H1 (cell line): Measurements from ENCODE around the gene RNF212B. TPM values are rescaled to one million over a fixed set of nuclear protein-coding genes. Genes with fewer than 3 reads are reported as not detected.

ENCODE experiments used
- CTCF ChIA-PET: fragments of 300-600 bp; sonication (Branson Sonifier 250); formaldehyde crosslinking; loops from one replicate; lab custom pipeline; 2021; ENCODE audit not compliant: partially characterized antibody; lab: Charles Lee
- POLR2A ChIA-PET: fragments of 300-600 bp; sonication (Branson Sonifier 250); formaldehyde crosslinking; loops from one replicate; lab custom pipeline; 2021; ENCODE audit warnings: inconsistent platforms; ENCODE audit not compliant: partially characterized antibody; lab: Charles Lee
- DNase-seq, 2 experiments: peaks; one replicate each; pipeline versions ENCODE4 v3.0.0 to v3.0.0-alpha.2; 2010 to 2022; ENCODE audit warnings: low spot score in 2 of 2, low read depth in 1 of 2, mixed read lengths in 1 of 2
- FAIRE-seq: peaks from 2 replicates; lab custom pipeline; 2011; peaks lifted over from hg19 to GRCh38; lab: Jason Lieb, UNC
- H2AFZ ChIP-seq: 2 replicates; pipeline ENCODE4 v1.8.1; 2012; ENCODE audit warnings: low read length, inconsistent platforms
- H2AK5ac ChIP-seq: 2 replicates; pipeline ENCODE4 v1.6.1; 2013; ENCODE audit warnings: low read depth, low read length
- H2BK120ac ChIP-seq: replicated peaks from 2 replicates; pipeline ENCODE3; 2013; ENCODE audit warnings: low read depth, low read length, inconsistent platforms
- H2BK12ac ChIP-seq: 2 replicates; pipeline ENCODE4 v1.6.1; 2013; ENCODE audit warnings: low read depth, low read length
- H2BK15ac ChIP-seq: 2 replicates; pipeline ENCODE4 v1.6.1; 2013; ENCODE audit warnings: low read length
- H2BK20ac ChIP-seq: 2 replicates; pipeline ENCODE4 v1.6.1; 2013; ENCODE audit warnings: low read length
- H2BK5ac ChIP-seq: 2 replicates; pipeline ENCODE4 v1.6.1; 2013; ENCODE audit warnings: low read depth, low read length
- H3K14ac ChIP-seq: 2 replicates; pipeline ENCODE4 v1.6.1; 2013; ENCODE audit warnings: inconsistent platforms; ENCODE audit not compliant: insufficient read length
- H3K18ac ChIP-seq: 2 replicates; pipeline ENCODE4 v1.6.1; 2013; ENCODE audit warnings: low read length; ENCODE audit errors: extremely low read depth
- H3K23ac ChIP-seq: 2 replicates; pipeline ENCODE4 v1.6.1; 2013; ENCODE audit warnings: inconsistent platforms; ENCODE audit not compliant: insufficient read length
- H3K23me2 ChIP-seq: 2 replicates; pipeline ENCODE4 v1.6.1; 2013; ENCODE audit warnings: low read depth, low read length
- H3K27ac ChIP-seq: 2 replicates; pipeline ENCODE4 v1.6.1; 2011; ENCODE audit warnings: low read depth, low read length, inconsistent platforms
- H3K27me3 ChIP-seq, 4 experiments: replicated peaks in 1 of 4; 1 replicate in 1 of 4; 2 replicates in 3 of 4; pipeline versions ENCODE4 v1.6.1 to v1.8.1; 2011 to 2013; ENCODE audit warnings: low read length in 3 of 4, mild to moderate bottlenecking in 3 of 4, inconsistent platforms in 2 of 4, mixed read lengths in 2 of 4, moderate library complexity in 1 of 4; ENCODE audit not compliant: control insufficient read depth in 3 of 4, insufficient read depth in 3 of 4; ENCODE audit errors: extremely low read depth in 1 of 4
- H3K36me3 ChIP-seq, 4 experiments: 2 replicates each; pipeline versions ENCODE4 v1.6.1 to v1.8.1; 2011 to 2013; ENCODE audit warnings: mild to moderate bottlenecking in 4 of 4, low read length in 3 of 4, moderate library complexity in 2 of 4, control low read depth in 1 of 4, inconsistent platforms in 1 of 4; ENCODE audit not compliant: insufficient read depth in 4 of 4, control insufficient read depth in 2 of 4
- H3K4ac ChIP-seq: replicated peaks from 2 replicates; pipeline ENCODE3; 2013; ENCODE audit warnings: low read length, low read depth, mixed read lengths, inconsistent platforms; ENCODE audit not compliant: insufficient read length
- H3K4me1 ChIP-seq, 4 experiments: replicated peaks in 1 of 4; 1 replicate in 1 of 4; 2 replicates in 3 of 4; pipeline versions ENCODE4 v1.6.1 to v1.8.1; 2011 to 2013; ENCODE audit warnings: low read length in 3 of 4, inconsistent platforms in 2 of 4, mixed read lengths in 1 of 4; ENCODE audit not compliant: insufficient read depth in 4 of 4, control insufficient read depth in 3 of 4
- H3K4me2 ChIP-seq, 2 experiments: 2 replicates each; pipeline versions ENCODE4 v1.6.1 to v1.8.1; 2011 to 2013; ENCODE audit warnings: low read depth in 2 of 2, low read length in 2 of 2, control low read depth in 1 of 2, inconsistent platforms in 1 of 2, mild to moderate bottlenecking in 1 of 2; ENCODE audit not compliant: insufficient read depth in 1 of 2
- H3K4me3 ChIP-seq, 4 experiments: fragments of 200-600, 300-600 bp in 1 of 4; sonication (generic), shearing (Covaris generic), sonication (Bioruptor Twin) in 1 of 4; 2 replicates each; pipeline versions ENCODE4 v1.5.1 to v1.8.1; 2011 to 2016; ENCODE audit warnings: low read length in 4 of 4, low read depth in 3 of 4, control low read depth in 2 of 4, inconsistent platforms in 2 of 4, mild to moderate bottlenecking in 2 of 4, mixed read lengths in 1 of 4, moderate library complexity in 1 of 4; ENCODE audit not compliant: insufficient read depth in 2 of 4; ENCODE audit errors: extremely low read depth in 1 of 4
- H3K56ac ChIP-seq: replicated peaks from 2 replicates; pipeline ENCODE3; 2013; ENCODE audit warnings: low read depth, mild to moderate bottlenecking, mixed read lengths, low read length, inconsistent platforms; ENCODE audit not compliant: insufficient read length
- H3K79me1 ChIP-seq: 2 replicates; pipeline ENCODE4 v1.6.1; 2013; ENCODE audit warnings: low read depth, low read length, control low read depth
- H3K79me2 ChIP-seq, 2 experiments: 2 replicates each; pipeline versions ENCODE4 v1.6.1 to v1.8.1; 2012 to 2013; ENCODE audit warnings: low read length in 2 of 2, mild to moderate bottlenecking in 2 of 2, inconsistent platforms in 1 of 2; ENCODE audit not compliant: insufficient read depth in 2 of 2, control insufficient read depth in 1 of 2
- H3K9ac ChIP-seq, 4 experiments: replicated peaks in 1 of 4; 1 replicate in 1 of 4; 2 replicates in 3 of 4; pipeline versions ENCODE4 v1.6.1 to v1.8.1; 2011 to 2013; ENCODE audit warnings: low read depth in 3 of 4, low read length in 3 of 4, control low read depth in 2 of 4, mild to moderate bottlenecking in 2 of 4, moderate library complexity in 2 of 4, inconsistent platforms in 1 of 4; ENCODE audit errors: extremely low read depth in 1 of 4
- H3K9me3 ChIP-seq, 2 experiments: 2 replicates each; pipeline versions ENCODE4 v1.6.1 to v1.8.1; 2012 to 2013; ENCODE audit warnings: mild to moderate bottlenecking in 2 of 2, moderate library complexity in 2 of 2, control low read depth in 1 of 2, inconsistent platforms in 1 of 2, low read depth in 1 of 2, low read length in 1 of 2, mixed read lengths in 1 of 2; ENCODE audit not compliant: insufficient read depth in 2 of 2
- H4K20me1 ChIP-seq, 2 experiments: replicated peaks in 1 of 2; 2 replicates each; pipeline versions ENCODE3 to v1.8.1; 2011 to 2013; ENCODE audit warnings: inconsistent platforms in 2 of 2, low read length in 2 of 2, mild to moderate bottlenecking in 1 of 2; ENCODE audit not compliant: insufficient read depth in 2 of 2, control insufficient read depth in 1 of 2
- H4K5ac ChIP-seq: 2 replicates; pipeline ENCODE4 v1.6.1; 2013; ENCODE audit warnings: low read length, low read depth, mixed read lengths, inconsistent platforms; ENCODE audit not compliant: insufficient read length
- H4K8ac ChIP-seq: 2 replicates; pipeline ENCODE4 v1.8.0; 2013; ENCODE audit warnings: mild to moderate bottlenecking, moderate library complexity, low read length, inconsistent platforms; ENCODE audit not compliant: insufficient read depth; ENCODE audit errors: extremely low read depth
- H4K91ac ChIP-seq: replicated peaks from 2 replicates; pipeline ENCODE3; 2013; ENCODE audit warnings: low read length, mixed read lengths, inconsistent platforms; ENCODE audit not compliant: insufficient read length
- ASH2L ChIP-seq: fragments of 200-600, 300-600 bp; sonication (generic); IDR thresholded peaks from one replicate; pipeline ENCODE4 v1.7.1; 2017; ENCODE audit warnings: low read length
- BACH1 ChIP-seq: IDR thresholded peaks from 2 replicates; pipeline ENCODE4 v1.6.1; 2012; ENCODE audit warnings: low read length, improper control_type of control experiment
- CTBP2 ChIP-seq: IDR thresholded peaks from 2 replicates; pipeline ENCODE4 v1.7.0; 2011; ENCODE audit warnings: borderline replicate concordance, mild to moderate bottlenecking, moderate library complexity, mixed read lengths, low read length; ENCODE audit not compliant: insufficient read depth, insufficient read length
- EGR1 ChIP-seq: IDR thresholded peaks from 2 replicates; pipeline ENCODE4 v1.6.1; 2011; ENCODE audit warnings: low read depth, low read length, borderline replicate concordance
- EP300 ChIP-seq, 2 experiments: IDR thresholded peaks; 1 replicate in 1 of 2; 2 replicates in 1 of 2; pipeline ENCODE4 v1.6.1; 2011 to 2012; ENCODE audit warnings: low read depth in 2 of 2, low read length in 2 of 2, mild to moderate bottlenecking in 2 of 2, borderline replicate concordance in 1 of 2, inconsistent platforms in 1 of 2, moderate library complexity in 1 of 2
- GABPA ChIP-seq: IDR thresholded peaks from 2 replicates; pipeline ENCODE4 v1.6.1; 2011; ENCODE audit warnings: mild to moderate bottlenecking, low read length, moderate library complexity, borderline replicate concordance; ENCODE audit not compliant: insufficient read depth
- JUND ChIP-seq: IDR thresholded peaks from 2 replicates; pipeline ENCODE4 v1.6.1; 2011; ENCODE audit warnings: mild to moderate bottlenecking, improper control_type of control experiment, low read length
- MAFK ChIP-seq: IDR thresholded peaks from 2 replicates; pipeline ENCODE4 v1.6.1; 2012; ENCODE audit warnings: low read depth, mild to moderate bottlenecking, improper control_type of control experiment, low read length
- NRF1 ChIP-seq: IDR thresholded peaks from 2 replicates; pipeline ENCODE4 v1.6.1; 2011; ENCODE audit warnings: mild to moderate bottlenecking, low read depth, low read length, improper control_type of control experiment
- RFX5 ChIP-seq: IDR thresholded peaks from 2 replicates; pipeline ENCODE4 v1.6.1; 2011; ENCODE audit warnings: low read depth, low read length, improper control_type of control experiment, borderline replicate concordance
- RXRA ChIP-seq: IDR thresholded peaks from 2 replicates; pipeline ENCODE4 v1.6.1; 2011; ENCODE audit warnings: low read depth, mild to moderate bottlenecking, low read length, moderate library complexity; ENCODE audit not compliant: insufficient read depth
- WGBS, 2 experiments: shearing (Covaris generic) in 1 of 2; methylation state at CpG; one replicate each; pipeline versions ENCODE4 v1.1.6 to v1.1.7; 2013 to 2015; ENCODE audit warnings: low lambda C conversion rate in 2 of 2, mixed read lengths in 2 of 2, inconsistent platforms in 1 of 2, low coverage in 1 of 2, missing lambda C conversion rate in 1 of 2; ENCODE audit not compliant: insufficient replicate concordance in 2 of 2, insufficient coverage in 1 of 2, insufficient read length in 1 of 2; ENCODE audit errors: extremely low coverage in 1 of 2, missing lambda C conversion rate in 1 of 2; 5-methylcytosine and 5-hydroxymethylcytosine counted together
- polyA plus RNA-seq, 7 experiments: library from polyadenylated mRNA; depleted of rRNA in 3 of 7; stranded (reverse) in 5 of 7; unstranded in 2 of 7; fragments of >200 nt in 5 of 7; fragments of 200-250 nt in 2 of 7; gene quantifications; 1 replicate in 5 of 7; 2 replicates in 1 of 7; 4 replicates in 1 of 7; pipeline versions ENCODE4 v1.2.1 to v1.2.3, GENCODE V29; 2011 to 2013; ENCODE audit warnings: missing spikeins in 2 of 7, mixed read lengths in 2 of 7
- total RNA-seq: library from RNA; stranded (reverse); fragmentation: NEBNext Ultra II Directional; extraction: Animal tissue kit (Norgen Biotek cat#: 25700); gene quantifications from 2 replicates; pipeline ENCODE4 v1.2.1, GENCODE V29; 2021
- TF ChIP-seq, protein P1 (sequence below): IDR thresholded peaks from 2 replicates; pipeline ENCODE4 v1.6.1; 2012; ENCODE audit warnings: inconsistent platforms

RNF212B gene
- total and polyA plus RNA-seq, 2 of the 8 experiments (the other 6 are each of a cell fraction or from before 2014, with no cell fraction given) = 0.95 to 1.2 TPM

DNA sequence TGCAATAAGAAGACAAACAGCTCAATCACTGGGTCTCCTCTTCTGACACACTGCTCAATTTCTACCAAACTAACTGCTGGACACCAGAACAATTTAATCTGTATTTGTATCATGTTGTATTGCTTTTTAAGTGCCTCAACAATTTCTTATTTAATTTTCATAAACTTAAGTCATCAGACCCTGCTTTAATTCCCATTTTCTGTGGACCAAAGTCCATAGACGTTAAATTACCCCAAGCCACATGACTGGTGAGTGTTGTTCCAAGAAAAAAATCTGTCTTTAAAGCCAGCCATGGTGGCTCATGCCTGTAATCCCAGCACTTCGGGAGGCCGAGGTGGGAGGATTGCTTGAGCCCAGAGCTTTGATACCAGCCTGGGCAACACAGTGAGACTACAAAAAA is 39.5 kb downstream of the RNF212B start:
- 91% methylated on average over 3 of the region's 3 CpGs; no CpG with 5 or more reads in 1 of the 2 experiments for WGBS, 2 experiments
- Histone ChIP-seq H4K91ac (no peak overlapping the region), H3K23me2 (no peaks in the 10 kb centered on the region; the same call in 1 of the 2 replicates), H4K5ac (no peak overlapping the region), H3K23ac (no peak overlapping the region), H4K20me1 (peaks cover 2 to 5% of the 10 kb centered on the region in 2 experiments), H3K79me1 (no peaks in the 10 kb centered on the region), H2AFZ (no peak overlapping the region), H3K36me3 (no peaks in the 10 kb centered on the region), H3K4me1 (peaks cover 2 to 7% (median 5%) of the 10 kb centered on the region in 4 experiments; a peak in 4 of 7 replicates), H2BK120ac (no peak overlapping the region), H3K27me3 (peaks cover 0 to 13% (median 6%) of the 10 kb centered on the region in 4 experiments; a peak in 4 of 7 replicates), H3K79me2 (no peaks in the 10 kb centered on the region), H3K4ac (no peak overlapping the region), H3K18ac (no peak overlapping the region), H3K4me3 (no peak overlapping the region), H2BK12ac (no peak overlapping the region), H4K8ac (no peak overlapping the region), H3K9ac (no peak overlapping the region), H2BK5ac (no peak overlapping the region), H3K9me3 (no peaks in the 10 kb centered on the region), H3K56ac (no peak overlapping the region), H3K27ac (no peak overlapping the region), H2BK15ac (no peak overlapping the region), H2BK20ac (no peak overlapping the region), H3K4me2 (no peak overlapping the region), H2AK5ac (no peak overlapping the region), H3K14ac (no peak overlapping the region)
- ChIA-PET CTCF (interaction anchor here (0.5 to 4.9 kb wide), 10 partner anchors 11 to 767 kb away, joined by 3 to 42 read pairs (median 4); no protein-coding TSS in a partner anchor), POLR2A (interaction anchor here (1.1 to 2.2 kb wide), 4 partner anchors 10 to 50 kb away, joined by 3 to 11 read pairs (median 4); partner anchors contain the start of gene PPP1R3E)
- TF ChIP-seq RXRA (no peak), NRF1 (no peak), JUND (no peak), BACH1 (no peak), ASH2L (no peak), EGR1 (no peak), MAFK (no peak), CTBP2 (no peak), EP300 (IDR thresholded peaks at IDR 0.05; ENCODE audit: borderline replicate concordance in 1 of 2, low read depth in 2 of 2, low read length in 2 of 2) (no peak), GABPA (no peak), RFX5 (no peak)
- TF ChIP-seq, protein P1, sequence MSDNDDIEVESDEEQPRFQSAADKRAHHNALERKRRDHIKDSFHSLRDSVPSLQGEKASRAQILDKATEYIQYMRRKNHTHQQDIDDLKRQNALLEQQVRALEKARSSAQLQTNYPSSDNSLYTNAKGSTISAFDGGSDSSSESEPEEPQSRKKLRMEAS = no peak
- FAIRE-seq (no peak), DNase-seq (no peak)
